Measurements from ENCODE around the gene NEK7.

The NEK7 gene

DNA sequence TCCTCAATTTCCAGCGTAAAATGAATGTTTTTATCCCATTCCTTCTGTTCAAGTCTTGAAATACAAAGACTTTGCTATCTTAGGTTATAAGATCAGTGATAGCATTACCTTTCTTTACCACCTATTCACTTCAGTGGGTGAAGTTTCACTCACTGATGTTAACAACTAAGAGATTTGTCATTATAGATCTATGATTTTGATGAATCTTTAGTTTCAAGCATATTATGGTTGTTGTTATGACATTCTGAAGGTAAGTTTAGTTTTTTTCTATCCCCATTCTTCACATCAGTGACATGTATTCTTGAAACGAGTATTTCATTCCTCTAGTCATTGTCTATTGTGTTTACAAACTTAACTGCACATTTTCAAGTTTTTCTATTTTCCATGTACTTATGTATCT lies 201.1 kb downstream of the NEK7 start:
- in situ Hi-C loops (cut with HindIII; ENCODE audit: low sequenced_read_pairs), result no loop called here
- no peak for DNase-seq (ENCODE audit: low read depth)
- H3K4me3 ChIP-seq (ENCODE audit: low read depth, low read length), result no peak overlapping the region
- TF ChIP-seq, protein P1, sequence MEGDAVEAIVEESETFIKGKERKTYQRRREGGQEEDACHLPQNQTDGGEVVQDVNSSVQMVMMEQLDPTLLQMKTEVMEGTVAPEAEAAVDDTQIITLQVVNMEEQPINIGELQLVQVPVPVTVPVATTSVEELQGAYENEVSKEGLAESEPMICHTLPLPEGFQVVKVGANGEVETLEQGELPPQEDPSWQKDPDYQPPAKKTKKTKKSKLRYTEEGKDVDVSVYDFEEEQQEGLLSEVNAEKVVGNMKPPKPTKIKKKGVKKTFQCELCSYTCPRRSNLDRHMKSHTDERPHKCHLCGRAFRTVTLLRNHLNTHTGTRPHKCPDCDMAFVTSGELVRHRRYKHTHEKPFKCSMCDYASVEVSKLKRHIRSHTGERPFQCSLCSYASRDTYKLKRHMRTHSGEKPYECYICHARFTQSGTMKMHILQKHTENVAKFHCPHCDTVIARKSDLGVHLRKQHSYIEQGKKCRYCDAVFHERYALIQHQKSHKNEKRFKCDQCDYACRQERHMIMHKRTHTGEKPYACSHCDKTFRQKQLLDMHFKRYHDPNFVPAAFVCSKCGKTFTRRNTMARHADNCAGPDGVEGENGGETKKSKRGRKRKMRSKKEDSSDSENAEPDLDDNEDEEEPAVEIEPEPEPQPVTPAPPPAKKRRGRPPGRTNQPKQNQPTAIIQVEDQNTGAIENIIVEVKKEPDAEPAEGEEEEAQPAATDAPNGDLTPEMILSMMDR (IDR thresholded peaks at IDR 0.05; ENCODE audit: low read depth, low read length, missing control alignments), result no peak

DNA sequence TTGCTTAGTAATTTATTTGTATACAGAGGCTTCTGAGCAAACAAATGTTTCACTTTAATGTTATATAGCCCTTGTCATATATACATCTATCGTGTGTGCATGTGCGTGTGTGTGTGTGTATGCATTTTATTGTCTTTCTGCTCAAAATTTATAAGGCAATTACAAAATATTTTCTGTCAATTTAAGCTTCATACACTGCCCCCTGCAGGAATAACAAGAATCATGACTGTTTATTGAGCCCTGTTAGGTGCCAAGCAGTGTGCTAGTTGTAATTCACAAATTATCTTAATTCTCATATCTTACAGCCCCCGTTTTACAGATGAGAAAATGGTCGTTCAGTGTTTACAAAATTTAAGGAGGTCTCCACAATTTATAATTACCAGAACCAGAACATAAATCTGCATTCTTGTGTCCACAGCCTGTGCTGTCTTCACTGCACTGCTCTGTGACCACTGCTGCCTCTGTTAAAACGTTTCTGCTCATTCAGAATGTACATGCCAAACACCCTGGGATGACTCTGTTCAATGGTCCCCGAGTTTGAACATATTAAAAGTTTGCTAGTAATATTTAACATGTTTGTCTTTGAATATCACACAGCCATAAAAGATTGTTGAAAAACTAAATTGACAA lies 202.3 kb downstream of the NEK7 start:
- DNase-seq (ENCODE audit: low read depth), result no peak
- no peak overlapping the region for H3K4me3 ChIP-seq (ENCODE audit: low read depth, low read length)
- TF ChIP-seq, protein P1 (IDR thresholded peaks at IDR 0.05; ENCODE audit: low read depth, low read length, missing control alignments), result peak; percentile 18
- in situ Hi-C loops (cut with HindIII; ENCODE audit: low sequenced_read_pairs), result no loop called here

DNA sequence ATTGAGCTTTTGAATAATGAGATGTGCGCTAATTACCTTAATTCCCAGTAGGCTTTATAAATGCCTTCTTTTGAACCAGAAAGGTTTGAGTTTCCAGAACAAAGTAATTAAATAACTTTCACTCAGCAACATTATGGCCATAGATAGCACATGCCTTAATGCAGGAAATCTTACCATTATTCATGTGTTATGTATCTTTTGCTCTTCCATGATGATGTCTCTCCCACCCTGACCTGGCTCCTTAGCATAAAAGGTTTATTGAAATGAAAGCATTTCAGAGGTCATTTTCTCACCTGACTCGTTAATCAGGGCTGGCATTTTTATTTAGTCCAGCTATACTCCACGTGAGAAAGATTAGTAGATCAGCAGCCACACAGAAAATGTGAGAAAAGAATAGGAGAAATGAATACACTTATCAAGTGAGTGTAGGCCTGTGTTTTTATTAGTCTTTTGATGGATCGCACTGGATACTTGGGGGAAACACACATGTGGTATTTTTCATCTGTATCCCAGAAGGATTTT lies 203.5 kb downstream of the NEK7 start:
- TF ChIP-seq, protein P1 (IDR thresholded peaks at IDR 0.05; ENCODE audit: low read depth, low read length, missing control alignments), result no peak
- no peak overlapping the region for H3K4me3 ChIP-seq (ENCODE audit: low read depth, low read length)
- no peak for DNase-seq (ENCODE audit: low read depth)
- in situ Hi-C loops (cut with HindIII; ENCODE audit: low sequenced_read_pairs), result no loop called here

DNA sequence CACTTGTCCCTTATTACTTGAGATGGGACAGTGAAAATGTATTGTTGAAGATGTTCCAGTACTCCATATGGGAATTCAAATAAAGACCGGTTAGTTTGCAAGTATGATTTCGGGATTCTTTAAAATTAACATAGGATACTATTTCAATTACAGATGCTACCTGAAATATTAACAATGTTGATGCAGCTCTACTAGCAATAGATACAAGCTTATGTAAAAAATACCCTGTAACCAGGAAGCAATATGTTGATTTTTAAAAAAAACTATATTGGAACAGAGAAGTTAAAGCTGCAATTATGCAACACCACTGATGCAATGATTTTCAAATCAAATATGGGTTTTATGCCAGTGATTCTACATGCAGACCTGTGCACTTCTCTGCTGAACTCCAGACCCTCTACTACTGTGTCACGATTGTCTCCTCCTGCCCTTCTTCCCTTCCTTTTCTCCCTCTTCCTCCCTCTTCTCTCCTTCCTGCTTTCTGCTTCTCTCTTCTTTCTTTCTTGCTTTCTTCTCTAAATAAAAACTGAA lies 204.5 kb downstream of the NEK7 start:
- TF ChIP-seq, protein P1 (IDR thresholded peaks at IDR 0.05; ENCODE audit: low read depth, low read length, missing control alignments), result no peak
- DNase-seq (ENCODE audit: low read depth), result no peak
- in situ Hi-C loops (cut with HindIII; ENCODE audit: low sequenced_read_pairs), result no loop called here
- H3K4me3 ChIP-seq (ENCODE audit: low read depth, low read length), result no peak overlapping the region

DNA sequence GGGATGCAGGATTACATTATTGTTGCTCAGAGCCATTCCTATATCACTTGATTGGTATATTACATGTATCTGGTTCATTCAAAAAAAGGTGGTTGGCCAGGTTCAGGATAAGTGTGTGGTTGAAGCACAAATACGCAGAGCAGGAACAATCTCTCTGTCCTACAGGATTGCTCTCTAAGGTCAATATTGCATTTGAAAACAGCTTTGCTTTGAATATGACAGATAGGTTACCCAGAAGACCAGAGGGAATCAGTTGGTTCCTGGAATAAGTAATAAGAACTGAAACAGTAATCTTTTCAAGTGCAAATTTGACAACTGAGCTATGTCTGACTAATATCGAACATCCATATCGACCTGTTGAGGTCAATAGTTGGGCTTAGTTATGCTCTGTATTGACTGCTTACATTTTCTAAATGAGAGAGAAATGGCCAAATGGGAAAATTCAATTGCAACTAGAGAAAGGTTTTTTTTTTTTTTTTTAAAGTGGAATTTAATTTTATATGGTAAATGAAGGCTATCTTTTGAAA lies 206.9 kb downstream of the NEK7 start:
- DNase-seq (ENCODE audit: low read depth), result no peak
- in situ Hi-C loops (cut with HindIII; ENCODE audit: low sequenced_read_pairs), result no loop called here
- H3K4me3 ChIP-seq (ENCODE audit: low read depth, low read length), result no peak overlapping the region
- TF ChIP-seq, protein P1 (IDR thresholded peaks at IDR 0.05; ENCODE audit: low read depth, low read length, missing control alignments), result no peak

DNA sequence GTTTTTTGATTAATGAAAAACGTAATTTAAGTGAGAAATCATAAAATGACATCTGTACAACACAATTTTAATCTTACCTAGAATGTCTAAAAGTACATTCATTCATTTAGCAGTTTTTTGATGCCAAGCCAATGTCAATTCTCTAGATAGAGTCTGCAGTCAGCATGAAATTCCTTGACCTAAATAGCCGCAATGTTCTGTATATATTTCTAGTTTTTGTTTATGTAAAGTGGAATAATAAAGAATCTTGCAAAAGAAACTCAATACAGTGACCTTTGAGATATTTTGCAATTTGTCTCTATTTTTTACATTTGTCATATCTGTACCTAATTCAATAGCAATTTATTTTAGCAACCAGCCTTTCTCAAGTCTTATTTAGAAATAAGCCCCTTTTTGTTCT lies 207.7 kb downstream of the NEK7 start:
- H3K4me3 ChIP-seq (ENCODE audit: low read depth, low read length), result no peak overlapping the region
- in situ Hi-C loops (cut with HindIII; ENCODE audit: low sequenced_read_pairs), result no loop called here
- no peak for DNase-seq (ENCODE audit: low read depth)
- TF ChIP-seq, protein P1 (IDR thresholded peaks at IDR 0.05; ENCODE audit: low read depth, low read length, missing control alignments), result no peak
